ENCODE results near the gene DNLZ.

- TF ChIP-seq TAF1 (IDR thresholded peaks at IDR 0.05; ENCODE audit: low read depth) = no peak
- no peak for TF ChIP-seq MXI1 (conservative IDR thresholded peaks at IDR 0.05; ENCODE audit: poor library complexity, severe bottlenecking)
- TF ChIP-seq EP300 (conservative IDR thresholded peaks at IDR 0.05; ENCODE audit: poor library complexity, severe bottlenecking) = no peak
Measured at GRCh38 chr9:136321561-136321960, 42.0 kb downstream of the DNLZ start.

Measured in neural cell (in vitro differentiated cells).